Myocyte (in vitro differentiated cells): ENCODE data around the gene CRYBA2. TPM values are rescaled to one million over a fixed set of nuclear protein-coding genes. Genes with fewer than 3 reads are reported as not detected.

Experiments used
- DNase-seq: peaks from one replicate; pipeline ENCODE4 v3.0.0-alpha.2; 2012; ENCODE audit warnings: low read depth
- total RNA-seq: library from RNA; depleted of rRNA; stranded (reverse); fragments of >200 nt; gene quantifications from 2 replicates; pipeline ENCODE4 v1.2.3, GENCODE V29; 2014

CRYBA2 gene
- total RNA-seq, 1 donor from 2014 or later: not detected

GRCh38 chr2:218999881-219000568 is 6.8 kb upstream of the CRYBA2 start:
- DNase-seq: no peak

GRCh38 chr2:218999021-218999880 is 6.0 kb upstream of the CRYBA2 start:
- no peak for DNase-seq

GRCh38 chr2:218998414-218999002 is 5.3 kb upstream of the CRYBA2 start:
- no peak for DNase-seq

GRCh38 chr2:218997731-218998130 is 4.5 kb upstream of the CRYBA2 start:
- no peak for DNase-seq

- peak; percentile 40 for DNase-seq
Observed at GRCh38 chr2:218996937-218997336, 3.7 kb upstream of the CRYBA2 start.

GRCh38 chr2:218995972-218996711 is 2.9 kb upstream of the CRYBA2 start:
- DNase-seq: peak; percentile 82

DNA sequence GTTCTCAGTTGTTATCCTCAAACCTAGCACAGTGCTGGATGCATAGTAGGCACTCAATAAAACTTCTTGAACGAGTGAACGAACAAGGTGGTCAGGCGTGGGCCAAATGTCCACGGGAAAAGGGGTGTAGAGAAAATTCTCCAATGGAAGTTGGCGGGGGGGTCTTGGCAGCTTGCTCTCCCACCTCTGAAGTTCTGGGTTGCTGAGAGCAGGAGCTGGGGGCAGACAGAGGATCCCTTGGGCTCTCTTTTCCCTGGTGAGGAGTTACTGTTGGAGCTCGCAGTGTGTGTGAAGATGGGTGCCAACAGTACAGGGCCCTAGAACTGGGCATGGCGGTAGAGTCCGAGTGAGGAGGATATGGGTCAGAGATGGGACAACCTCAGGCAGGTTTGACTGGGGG is 2.3 kb upstream of the CRYBA2 start:
- no peak for DNase-seq

GRCh38 chr2:218992703-218993344 is 398 bp downstream of the CRYBA2 start:
- DNase-seq: no peak

DNA sequence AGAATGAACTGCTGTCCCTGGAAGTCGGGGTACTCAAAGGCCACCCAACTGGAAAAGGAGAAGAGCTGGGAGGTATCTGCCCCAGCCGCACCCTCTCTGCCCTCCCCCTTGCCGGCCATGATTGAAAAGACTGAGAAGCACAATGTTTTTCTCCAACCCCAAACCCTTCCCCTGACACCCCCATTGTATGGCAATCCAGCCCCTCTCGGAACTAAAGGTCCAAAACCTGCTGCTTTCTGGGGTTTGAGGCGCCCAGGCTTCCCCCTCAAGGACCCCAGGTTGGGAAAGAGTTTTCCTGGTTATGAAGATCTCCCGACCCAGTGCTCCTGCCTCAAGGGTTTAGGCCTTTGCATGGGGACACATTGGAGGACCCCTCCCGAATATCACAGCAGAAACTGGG is 1.0 kb downstream of the CRYBA2 start:
- no peak for DNase-seq

- peak; percentile 65 for DNase-seq
Observed at GRCh38 chr2:218991674-218992168, 1.5 kb downstream of the CRYBA2 start.

DNA sequence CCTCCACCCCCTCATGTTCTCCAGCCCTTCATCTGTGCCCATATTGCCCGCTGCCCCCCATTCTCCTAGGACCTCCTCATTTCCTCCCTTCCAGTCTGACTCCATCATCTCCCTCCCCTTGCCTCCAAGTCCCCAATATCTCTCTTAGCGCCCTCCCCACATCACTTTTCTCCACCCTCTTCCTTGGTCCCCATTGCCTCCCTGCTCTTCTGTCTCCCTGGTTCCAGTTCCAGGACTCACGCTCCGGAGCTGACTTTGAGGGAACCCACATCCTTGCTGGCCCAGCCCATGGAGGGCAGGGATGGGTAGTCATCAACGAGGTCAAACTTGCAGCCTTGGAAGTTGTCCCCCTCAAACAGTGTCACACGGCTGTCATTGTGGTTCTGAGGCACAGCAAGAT is 2.6 kb downstream of the CRYBA2 start:
- no peak for DNase-seq

GRCh38 chr2:218990052-218990451 is 3.2 kb downstream of the CRYBA2 start:
- DNase-seq: no peak

GRCh38 chr2:218988650-218989049 is 4.6 kb downstream of the CRYBA2 start:
- no peak for DNase-seq

DNA sequence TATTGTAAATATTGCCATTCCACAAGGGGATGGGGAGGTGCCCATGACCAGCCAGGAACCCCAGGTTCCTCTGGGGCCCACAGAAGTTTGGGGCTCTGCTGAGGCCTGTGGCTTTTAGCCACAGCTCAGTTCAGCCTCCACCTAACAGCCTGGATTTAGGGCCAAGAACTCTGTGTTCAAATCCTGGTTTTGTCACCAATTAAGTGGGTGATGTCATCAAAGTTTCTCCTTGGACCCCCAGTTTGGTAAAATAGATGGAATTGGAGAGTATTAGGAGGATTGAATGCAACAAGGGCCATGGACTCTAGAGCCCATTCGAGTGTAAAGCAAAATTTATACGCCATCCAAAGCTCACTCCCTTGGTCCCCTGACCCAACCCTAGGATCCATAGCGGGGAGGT is 5.1 kb downstream of the CRYBA2 start:
- DNase-seq: no peak

GRCh38 chr2:218986148-218986761 is 7.0 kb downstream of the CRYBA2 start:
- no peak for DNase-seq

GRCh38 chr2:218985325-218986091 is 7.7 kb downstream of the CRYBA2 start:
- no peak for DNase-seq

- no peak for DNase-seq
Observed at GRCh38 chr2:218985021-218985324, 8.2 kb downstream of the CRYBA2 start, which contains the start of gene FEV. FEV (minus strand) TSS chr2:218985184; CDS start chr2:218985075, 109 bp downstream.

- DNase-seq: no peak
Observed at GRCh38 chr2:218984239-218985020, 8.8 kb downstream of the CRYBA2 start.

GRCh38 chr2:218983934-218984238 is 9.3 kb downstream of the CRYBA2 start:
- no peak for DNase-seq
